Ovary (tissue), 9 donors: Measurements from ENCODE around the gene CATSPERE. TPM values are rescaled to one million over a fixed set of nuclear protein-coding genes. Genes with fewer than 3 reads are reported as not detected.

Experiments used
- DNase-seq, 5 donors: peaks; one replicate each; pipeline ENCODE4 v3.0.0-alpha.2; 2019 to 2020
- H3K27ac ChIP-seq, 2 donors: fragments of 200-600 bp; one replicate each; pipeline versions ENCODE4 v1.5.1 to v1.8.0; 2019 to 2022
- H3K27me3 ChIP-seq: fragments of 200-600 bp; one replicate; pipeline ENCODE4 v1.8.0; 2022
- H3K36me3 ChIP-seq: fragments of 200-600 bp; sonication (generic); one replicate; pipeline ENCODE4 v1.5.1; 2019
- H3K4me1 ChIP-seq: one replicate; pipeline ENCODE4 v1.8.1; 2013; ENCODE audit warnings: mild to moderate bottlenecking, moderate library complexity; ENCODE audit not compliant: insufficient read depth
- H3K4me3 ChIP-seq: fragments of 200-600 bp; sonication (generic); one replicate; pipeline ENCODE4 v1.5.1; 2017
- H3K9me3 ChIP-seq, 2 donors: fragments of 200-600 bp in 1 of 2; sonication (generic) in 1 of 2; one replicate each; pipeline versions ENCODE4 v1.5.1 to v1.8.1; 2013 to 2019; ENCODE audit warnings: mild to moderate bottlenecking in 1 of 2, moderate library complexity in 1 of 2
- CTCF ChIP-seq, 3 donors: fragments of 450-650 bp in 2 of 3; fragments of 200-600 bp in 1 of 3; IDR thresholded peaks; one replicate each; pipeline versions ENCODE4 v1.5.1 to v1.8.0; 2016 to 2022; ENCODE audit warnings: antibody characterized with exemption in 3 of 3, mild to moderate bottlenecking in 1 of 3
- EP300 ChIP-seq: sonication (generic); formaldehyde crosslinking; IDR thresholded peaks from one replicate; pipeline ENCODE4 v1.6.1; 2017; ENCODE audit warnings: antibody characterized with exemption
- POLR2A ChIP-seq: fragments of 450-650 bp; IDR thresholded peaks from one replicate; pipeline ENCODE4 v1.6.1; 2017; ENCODE audit warnings: antibody characterized with exemption, mild to moderate bottlenecking, moderate library complexity
- WGBS, 3 donors: extraction: QIAGEN DNeasy Blood & Tissue Kit in 1 of 3; methylation state at CpG; one replicate each; pipeline versions ENCODE4 v1.1.5 to v1.1.7; 2013 to 2017; 5-methylcytosine and 5-hydroxymethylcytosine counted together
- intact Hi-C, 4 donors: fragments of 100-400 bp; cut with DNase I; formaldehyde crosslinking; loops; one replicate each; pipeline versions ENCODE4 v1.11.0 to v1.15.1; 2022 to 2023
- polyA plus RNA-seq, 2 donors: library from polyadenylated mRNA; stranded (reverse); fragments of 200-250 nt in 1 of 2; fragments of 350-450 nt in 1 of 2; fragmentation: Illumina TruSeq in 1 of 2; extraction: RNeasy Lipid Tissue Mini Kit (QIAGEN cat#74804) in 1 of 2; gene quantifications; one replicate each; pipeline ENCODE4 v1.2.3, GENCODE V29; 2013 to 2014
- total RNA-seq, 7 donors: library from RNA; depleted of rRNA in 2 of 7; stranded (reverse); fragments of >200 nt in 2 of 7; fragmentation: NEBNext Ultra II Directional in 3 of 7; extraction: Animal tissue kit (Norgen Biotek cat#: 25700) in 3 of 7; gene quantifications; one replicate each; pipeline versions ENCODE4 v1.1.0 to v1.2.4, GENCODE V29; 2016 to 2023
- donor health status: DM: no; HTN: no; CAD: no; lungs with moderate emphysema.
- donor health status: DM: no; HTN: no; CAD: no.
- donor health status: Bipolar disorder and iron deficiency.
- donor health status: DM: yes; HTN: yes; CAD: no.
- donor health status: DM: no; HTN: no; CAD: no.
- donor health status: DM: yes; HTN: yes; CAD: no.

The CATSPERE gene
- total and polyA plus RNA-seq, 9 donors: 0.70 to 3.2 (median 2.1) TPM

GRCh38 chr1:244583358-244583982, 122.4 kb downstream of the CATSPERE start:
- DNase-seq: no peak
- H3K27me3 ChIP-seq: no peaks in the 10 kb centered on the region
- TF ChIP-seq EP300: no peak
- no peak for TF ChIP-seq CTCF (IDR thresholded peaks at IDR 0.05)
- no peak for TF ChIP-seq POLR2A
- H3K4me3 ChIP-seq: no peak overlapping the region
- 76 to 83% (median 78%) methylated on average over 11 of the region's 11 CpGs for WGBS, 3 donors
- H3K36me3 ChIP-seq: no peaks in the 10 kb centered on the region
- H3K4me1 ChIP-seq: no peaks in the 10 kb centered on the region
- intact Hi-C loops: no loop called here
- H3K27ac ChIP-seq: no peak overlapping the region
- no peaks in the 10 kb centered on the region for H3K9me3 ChIP-seq

GRCh38 chr1:244585867-244586266, 124.8 kb downstream of the CATSPERE start:
- WGBS, 3 donors: 93 to 97% (median 93%) methylated on average over 4 of the region's 4 CpGs
- H3K4me1 ChIP-seq: no peaks in the 10 kb centered on the region
- H3K27me3 ChIP-seq: no peaks in the 10 kb centered on the region
- no peak for TF ChIP-seq CTCF (IDR thresholded peaks at IDR 0.05)
- no peak for TF ChIP-seq POLR2A
- TF ChIP-seq EP300: no peak
- H3K36me3 ChIP-seq: no peaks in the 10 kb centered on the region
- H3K9me3 ChIP-seq: no peaks in the 10 kb centered on the region
- intact Hi-C loops: no loop called here
- H3K27ac ChIP-seq: no peak overlapping the region
- no peak overlapping the region for H3K4me3 ChIP-seq
- DNase-seq: no peak

GRCh38 chr1:244590670-244591069, 129.6 kb downstream of the CATSPERE start:
- H3K36me3 ChIP-seq: no peaks in the 10 kb centered on the region
- intact Hi-C loops: no loop called here
- 94 to 98% (median 95%) methylated on average over 2 of the region's 2 CpGs for WGBS, 3 donors
- H3K27ac ChIP-seq: no peak overlapping the region
- no peaks in the 10 kb centered on the region for H3K9me3 ChIP-seq
- DNase-seq: no peak
- no peaks in the 10 kb centered on the region for H3K27me3 ChIP-seq
- no peak for TF ChIP-seq CTCF (IDR thresholded peaks at IDR 0.05)
- H3K4me3 ChIP-seq: no peak overlapping the region
- no peaks in the 10 kb centered on the region for H3K4me1 ChIP-seq

GRCh38 chr1:244598611-244599010, 137.5 kb downstream of the CATSPERE start:
- H3K9me3 ChIP-seq: no peaks in the 10 kb centered on the region
- 89 to 94% (median 93%) methylated on average over 5 of the region's 5 CpGs for WGBS, 3 donors
- TF ChIP-seq CTCF (IDR thresholded peaks at IDR 0.05) (no peak), EP300 (no peak), POLR2A (no peak)
- no peaks in the 10 kb centered on the region for H3K27me3 ChIP-seq
- no peak overlapping the region for H3K27ac ChIP-seq
- no peaks in the 10 kb centered on the region for H3K4me1 ChIP-seq
- H3K4me3 ChIP-seq: no peak overlapping the region
- DNase-seq: no peak
- H3K36me3 ChIP-seq: no peaks in the 10 kb centered on the region
- intact Hi-C loops: no loop called here
